A673 (cell line): Measurements from ENCODE around the gene FXYD7. TPM values are rescaled to one million over a fixed set of nuclear protein-coding genes. Genes with fewer than 3 reads are reported as not detected.

Source experiments
- BruUV-seq: library from RNA; stranded (reverse); fragments of 400-500 nt; replicated peaks from 2 replicates; lab custom pipeline; 2021; lab: Mats Ljungman, UMichigan
- CTCF ChIA-PET: fragments of 300-600 bp; sonication (Branson Sonifier 250); formaldehyde crosslinking; loops from one replicate; lab custom pipeline; 2022; ENCODE audit warnings: antibody characterized with exemption; lab: Charles Lee
- POLR2A ChIA-PET: fragments of 300-600 bp; sonication (Branson Sonifier 250); formaldehyde crosslinking; loops from one replicate; lab custom pipeline; 2022; ENCODE audit warnings: antibody characterized with exemption; ENCODE audit not compliant: low non-redundant PET; lab: Charles Lee
- DNase-seq: peaks from one replicate; pipeline ENCODE4 v3.0.0-alpha.2; 2015; ENCODE audit warnings: low spot score
- H3K27ac ChIP-seq: fragments of 200-600 bp; sonication (generic); 2 replicates; pipeline ENCODE4 v1.5.1; 2016; ENCODE audit warnings: mixed run types, low read depth, mild to moderate bottlenecking, mixed read lengths, antibody characterized with exemption, low read length; ENCODE audit not compliant: poor library complexity, severe bottlenecking
- H3K27me3 ChIP-seq: fragments of 200-600 bp; sonication (generic); replicated peaks from 2 replicates; pipeline ENCODE4 v1.6.1; 2017; ENCODE audit warnings: mixed run types, low read depth, mild to moderate bottlenecking, mixed read lengths, antibody characterized with exemption, low read length; ENCODE audit not compliant: insufficient read depth, poor library complexity
- H3K36me3 ChIP-seq: fragments of 200-600 bp; sonication (generic); 2 replicates; pipeline ENCODE4 v1.6.1; 2016; ENCODE audit warnings: mixed run types, mild to moderate bottlenecking, mixed read lengths, antibody characterized with exemption, low read length; ENCODE audit not compliant: insufficient read depth, poor library complexity, severe bottlenecking
- H3K4me1 ChIP-seq: fragments of 200-600 bp; sonication (generic); 2 replicates; pipeline ENCODE4 v1.6.1; 2017; ENCODE audit warnings: mixed run types, mild to moderate bottlenecking, mixed read lengths, antibody characterized with exemption, low read length; ENCODE audit not compliant: insufficient read depth, poor library complexity, severe bottlenecking
- H3K4me3 ChIP-seq: fragments of 200-600 bp; sonication (generic); 2 replicates; pipeline ENCODE4 v1.5.1; 2016; ENCODE audit warnings: low read depth, mixed run types, mild to moderate bottlenecking, mixed read lengths, low read length; ENCODE audit not compliant: poor library complexity, severe bottlenecking
- H3K9me3 ChIP-seq: fragments of 200-600 bp; sonication (generic); 2 replicates; pipeline ENCODE4 v1.6.1; 2016; ENCODE audit warnings: mixed run types, low read depth, mild to moderate bottlenecking, mixed read lengths, antibody characterized with exemption, low read length; ENCODE audit not compliant: poor library complexity, severe bottlenecking
- EZH2 ChIP-seq: fragments of 200-600 bp; sonication (generic); IDR thresholded peaks from 2 replicates; pipeline ENCODE4 v1.6.1; 2017; ENCODE audit warnings: borderline replicate concordance, low read depth, mild to moderate bottlenecking, mixed read lengths, antibody characterized with exemption, low read length; ENCODE audit not compliant: poor library complexity, severe bottlenecking
- intact Hi-C: fragments of 100-400 bp; cut with micrococcal nuclease; formaldehyde crosslinking; loops from one replicate; pipeline ENCODE4 v1.10.0; 2022; ENCODE audit not compliant: unreplicated experiment
- total RNA-seq: library from RNA; stranded (reverse); gene quantifications from 2 replicates; pipeline ENCODE4 v1.2.3, GENCODE V29; 2021
- TF ChIP-seq, protein P1 (sequence below): fragments of 300-800, 200-600 bp; sonication (generic); conservative IDR thresholded peaks from 2 replicates; pipeline ENCODE4 v1.5.1; 2017; ENCODE audit warnings: low read depth, mild to moderate bottlenecking, antibody characterized with exemption, low read length, moderate library complexity, mixed read lengths

FXYD7 gene
- total RNA-seq, 1 experiment from 2014 or later = 0.56 TPM

DNA sequence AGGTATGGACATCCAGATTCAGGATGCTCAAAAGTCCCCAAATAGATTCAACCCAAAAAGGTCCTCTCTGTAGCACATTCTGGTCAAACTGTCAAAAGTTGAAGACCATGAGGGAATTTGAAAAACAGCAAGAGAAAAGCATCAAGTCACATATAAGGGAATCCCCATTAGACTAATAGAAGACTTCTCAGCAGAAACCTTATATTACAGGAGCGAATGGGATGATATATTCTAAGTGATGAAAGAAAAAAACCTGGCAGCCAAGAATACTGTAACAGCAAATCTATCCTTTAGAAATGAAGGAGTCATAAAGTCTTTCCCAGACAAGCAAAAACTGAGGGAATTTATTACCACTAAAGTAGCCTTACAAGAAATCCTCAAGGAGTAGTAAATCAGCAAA, 41.2 kb downstream of the FXYD7 start:
- Histone ChIP-seq H3K36me3 (no peaks in the 10 kb centered on the region), H3K9me3 (no peaks in the 10 kb centered on the region), H3K4me3 (no peak overlapping the region), H3K27ac (no peak overlapping the region), H3K27me3 (no peaks in the 10 kb centered on the region), H3K4me1 (no peaks in the 10 kb centered on the region)
- no TSS peak for BruUV-seq
- intact Hi-C loops = no loop called here
- POLR2A ChIA-PET = no interaction called here
- CTCF ChIA-PET = no interaction called here
- TF ChIP-seq, protein P1, sequence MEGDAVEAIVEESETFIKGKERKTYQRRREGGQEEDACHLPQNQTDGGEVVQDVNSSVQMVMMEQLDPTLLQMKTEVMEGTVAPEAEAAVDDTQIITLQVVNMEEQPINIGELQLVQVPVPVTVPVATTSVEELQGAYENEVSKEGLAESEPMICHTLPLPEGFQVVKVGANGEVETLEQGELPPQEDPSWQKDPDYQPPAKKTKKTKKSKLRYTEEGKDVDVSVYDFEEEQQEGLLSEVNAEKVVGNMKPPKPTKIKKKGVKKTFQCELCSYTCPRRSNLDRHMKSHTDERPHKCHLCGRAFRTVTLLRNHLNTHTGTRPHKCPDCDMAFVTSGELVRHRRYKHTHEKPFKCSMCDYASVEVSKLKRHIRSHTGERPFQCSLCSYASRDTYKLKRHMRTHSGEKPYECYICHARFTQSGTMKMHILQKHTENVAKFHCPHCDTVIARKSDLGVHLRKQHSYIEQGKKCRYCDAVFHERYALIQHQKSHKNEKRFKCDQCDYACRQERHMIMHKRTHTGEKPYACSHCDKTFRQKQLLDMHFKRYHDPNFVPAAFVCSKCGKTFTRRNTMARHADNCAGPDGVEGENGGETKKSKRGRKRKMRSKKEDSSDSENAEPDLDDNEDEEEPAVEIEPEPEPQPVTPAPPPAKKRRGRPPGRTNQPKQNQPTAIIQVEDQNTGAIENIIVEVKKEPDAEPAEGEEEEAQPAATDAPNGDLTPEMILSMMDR = no peak
- no peak for TF ChIP-seq EZH2
- DNase-seq = no peak

DNA sequence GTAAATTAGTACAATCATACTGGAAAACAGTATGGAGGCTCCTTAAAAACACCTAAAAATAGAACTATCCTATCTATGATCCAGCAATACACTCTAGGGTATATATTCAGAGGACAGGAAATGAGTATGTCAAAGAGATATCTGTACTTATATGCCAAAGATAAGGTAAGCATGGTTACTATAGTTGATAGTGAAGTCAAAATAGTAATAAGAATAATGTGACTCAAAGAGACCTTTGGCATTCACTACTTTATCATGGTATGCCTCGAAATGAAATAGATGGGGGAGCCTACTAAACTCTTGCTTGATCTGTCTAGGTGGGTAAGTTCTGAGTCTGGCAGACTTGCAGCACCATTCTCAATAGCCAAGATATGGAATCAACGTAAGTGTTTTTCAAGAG, 41.8 kb downstream of the FXYD7 start:
- Histone ChIP-seq H3K36me3 (no peaks in the 10 kb centered on the region), H3K27ac (no peak overlapping the region), H3K9me3 (no peaks in the 10 kb centered on the region), H3K4me1 (no peaks in the 10 kb centered on the region), H3K4me3 (no peak overlapping the region), H3K27me3 (no peaks in the 10 kb centered on the region)
- no peak for DNase-seq
- POLR2A ChIA-PET = no interaction called here
- CTCF ChIA-PET = no interaction called here
- TF ChIP-seq EZH2 = no peak
- TF ChIP-seq, protein P1 = no peak
- BruUV-seq = no TSS peak
- intact Hi-C loops = no loop called here

GRCh38 chr19:35194012-35194984, 51.2 kb downstream of the FXYD7 start:
- BruUV-seq = no TSS peak
- TF ChIP-seq EZH2 = no peak
- TF ChIP-seq, protein P1 = no peak
- no peaks in the 10 kb centered on the region for H3K9me3 ChIP-seq
- H3K4me1 ChIP-seq = no peaks in the 10 kb centered on the region
- H3K4me3 ChIP-seq = no peak overlapping the region
- intact Hi-C loops = no loop called here
- CTCF ChIA-PET = no interaction called here
- no peak for DNase-seq
- no peaks in the 10 kb centered on the region for H3K36me3 ChIP-seq
- H3K27me3 ChIP-seq = peaks cover 33% of the 10 kb centered on the region
- POLR2A ChIA-PET = no interaction called here
- no peak overlapping the region for H3K27ac ChIP-seq
